Stomach smooth muscle (tissue), 2 donors: ENCODE data around the gene LACTB.

Experiments
- H3K27ac ChIP-seq: one replicate; pipeline ENCODE4 v1.7.0; 2013; ENCODE audit warnings: mild to moderate bottlenecking, low read length, inconsistent platforms
- H3K27me3 ChIP-seq, 2 donors: one replicate each; pipeline ENCODE4 v1.7.0; 2013; ENCODE audit warnings: low read length in 2 of 2; ENCODE audit not compliant: insufficient read depth in 2 of 2, control insufficient read depth in 1 of 2
- H3K36me3 ChIP-seq, 2 donors: one replicate each; pipeline ENCODE4 v1.7.0; 2013; ENCODE audit warnings: low read length in 2 of 2; ENCODE audit not compliant: control insufficient read depth in 2 of 2, insufficient read depth in 2 of 2
- H3K4me1 ChIP-seq: one replicate; pipeline ENCODE4 v1.7.0; 2013; ENCODE audit warnings: low read length; ENCODE audit not compliant: control insufficient read depth, insufficient read depth
- H3K4me3 ChIP-seq, 2 donors: one replicate each; pipeline ENCODE4 v1.7.0; 2013; ENCODE audit warnings: low read length in 2 of 2
- H3K9ac ChIP-seq, 2 donors: one replicate each; pipeline ENCODE4 v1.7.0; 2013; ENCODE audit warnings: low read length in 2 of 2, mild to moderate bottlenecking in 1 of 2
- H3K9me3 ChIP-seq, 2 donors: one replicate each; pipeline ENCODE4 v1.7.0; 2013; ENCODE audit warnings: low read length in 2 of 2; ENCODE audit not compliant: control insufficient read depth in 2 of 2
- donor health status: healthy.
- donor health status: Pancreatic carcinoma.

LACTB gene

GRCh38 chr15:63080634-63081250 is 40.9 kb upstream of the LACTB start:
- Histone ChIP-seq H3K9ac (no peak overlapping the region), H3K27me3 (no peaks in the 10 kb centered on the region), H3K27ac (peak overlapping the region; percentile 71), H3K4me1 (peaks cover 58% of the 10 kb centered on the region), H3K36me3 (no peaks in the 10 kb centered on the region), H3K9me3 (no peaks in the 10 kb centered on the region), H3K4me3 (peak overlapping the region in 1 of 2 donors; percentile 8)

- Histone ChIP-seq H3K36me3 (no peaks in the 10 kb centered on the region), H3K9ac (no peak overlapping the region), H3K27ac (peak overlapping the region; percentile 74), H3K9me3 (no peaks in the 10 kb centered on the region), H3K27me3 (no peaks in the 10 kb centered on the region), H3K4me3 (no peak overlapping the region), H3K4me1 (peaks cover 54% of the 10 kb centered on the region)
Observed at GRCh38 chr15:63082366-63082765, 39.3 kb upstream of the LACTB start.

GRCh38 chr15:63083044-63083443 is 38.6 kb upstream of the LACTB start:
- no peaks in the 10 kb centered on the region for H3K9me3 ChIP-seq
- no peaks in the 10 kb centered on the region for H3K36me3 ChIP-seq
- no peak overlapping the region for H3K9ac ChIP-seq
- peak overlapping the region; percentile 74 for H3K27ac ChIP-seq
- peak overlapping the region; percentile 14 to 44 for H3K4me3 ChIP-seq
- no peaks in the 10 kb centered on the region for H3K27me3 ChIP-seq
- peaks cover 53% of the 10 kb centered on the region for H3K4me1 ChIP-seq

- Histone ChIP-seq H3K4me1 (peaks cover 52% of the 10 kb centered on the region), H3K9ac (peak overlapping the region in 1 of 2 donors; percentile 29), H3K9me3 (no peaks in the 10 kb centered on the region), H3K27ac (peak overlapping the region; percentile 74), H3K27me3 (no peaks in the 10 kb centered on the region), H3K36me3 (no peaks in the 10 kb centered on the region), H3K4me3 (peak overlapping the region in 1 of 2 donors; percentile 44)
Observed at GRCh38 chr15:63083541-63083940, 38.1 kb upstream of the LACTB start.

- no peak overlapping the region for H3K9ac ChIP-seq
- H3K27ac ChIP-seq, result no peak overlapping the region
- no peaks in the 10 kb centered on the region for H3K9me3 ChIP-seq
- no peaks in the 10 kb centered on the region for H3K36me3 ChIP-seq
- H3K27me3 ChIP-seq, result no peaks in the 10 kb centered on the region
- peaks cover 57% of the 10 kb centered on the region for H3K4me1 ChIP-seq
- H3K4me3 ChIP-seq, result no peak overlapping the region
Observed at GRCh38 chr15:63084806-63085205, 36.9 kb upstream of the LACTB start.

GRCh38 chr15:63085289-63085688 is 36.4 kb upstream of the LACTB start:
- H3K36me3 ChIP-seq, result no peaks in the 10 kb centered on the region
- H3K27me3 ChIP-seq, result no peaks in the 10 kb centered on the region
- no peak overlapping the region for H3K27ac ChIP-seq
- H3K9me3 ChIP-seq, result no peaks in the 10 kb centered on the region
- H3K9ac ChIP-seq, result no peak overlapping the region
- no peak overlapping the region for H3K4me3 ChIP-seq
- H3K4me1 ChIP-seq, result peaks cover 57% of the 10 kb centered on the region

GRCh38 chr15:63086271-63086670 is 35.4 kb upstream of the LACTB start:
- Histone ChIP-seq H3K27ac (no peak overlapping the region), H3K9me3 (no peaks in the 10 kb centered on the region), H3K36me3 (no peaks in the 10 kb centered on the region), H3K4me1 (peaks cover 52% of the 10 kb centered on the region), H3K4me3 (no peak overlapping the region), H3K9ac (no peak overlapping the region), H3K27me3 (no peaks in the 10 kb centered on the region)

GRCh38 chr15:63086947-63087346 is 34.7 kb upstream of the LACTB start:
- no peaks in the 10 kb centered on the region for H3K9me3 ChIP-seq
- H3K27ac ChIP-seq, result no peak overlapping the region
- peaks cover 50% of the 10 kb centered on the region for H3K4me1 ChIP-seq

GRCh38 chr15:63088533-63089245 is 33.0 kb upstream of the LACTB start:
- H3K9me3 ChIP-seq, result no peaks in the 10 kb centered on the region
- H3K4me1 ChIP-seq, result peaks cover 42% of the 10 kb centered on the region
- H3K36me3 ChIP-seq, result no peaks in the 10 kb centered on the region
- peak overlapping the region; percentile 75 for H3K27ac ChIP-seq
- H3K27me3 ChIP-seq, result no peaks in the 10 kb centered on the region
- peak overlapping the region; percentile 29 to 46 for H3K9ac ChIP-seq
- H3K4me3 ChIP-seq, result no peak overlapping the region

More at GRCh38 chr15:63086947-63087346, 34.7 kb upstream of the LACTB start:
- Histone ChIP-seq H3K9ac (no peak overlapping the region), H3K4me3 (peak overlapping the region in 1 of 2 donors; percentile 15), H3K36me3 (no peaks in the 10 kb centered on the region), H3K27me3 (no peaks in the 10 kb centered on the region)

GRCh38 chr15:63089260-63090043 is 32.2 kb upstream of the LACTB start:
- peak overlapping the region; percentile 29 to 46 for H3K9ac ChIP-seq
- H3K4me1 ChIP-seq, result peaks cover 47% of the 10 kb centered on the region
- H3K9me3 ChIP-seq, result no peaks in the 10 kb centered on the region
- H3K36me3 ChIP-seq, result no peaks in the 10 kb centered on the region
- no peak overlapping the region for H3K4me3 ChIP-seq
- peak overlapping the region; percentile 75 for H3K27ac ChIP-seq
- no peaks in the 10 kb centered on the region for H3K27me3 ChIP-seq
